H9 (cell line): Measurements from ENCODE around the gene CCDC85B. TPM values are rescaled to one million over a fixed set of nuclear protein-coding genes. Genes with fewer than 3 reads are reported as not detected.

Experiments used
- DNase-seq: peaks from one replicate; pipeline ENCODE4 v3.0.0-alpha.2; 2017
- H2AFZ ChIP-seq: one replicate; pipeline ENCODE4 v1.6.1; 2013; ENCODE audit warnings: mild to moderate bottlenecking, low read length, control low read depth, moderate library complexity
- H2AK5ac ChIP-seq: 2 replicates; pipeline ENCODE4 v1.6.1; 2013; ENCODE audit warnings: low read length, control low read depth, mixed read lengths; ENCODE audit not compliant: insufficient read length
- H2BK120ac ChIP-seq: one replicate; pipeline ENCODE4 v1.6.1; 2013; ENCODE audit warnings: low read depth, mild to moderate bottlenecking, low read length, control low read depth, inconsistent platforms; ENCODE audit not compliant: poor library complexity, severe bottlenecking
- H2BK12ac ChIP-seq: 2 replicates; pipeline ENCODE4 v1.6.1; 2013; ENCODE audit warnings: low read length, control low read depth, mixed read lengths, low read depth; ENCODE audit not compliant: insufficient read length
- H2BK15ac ChIP-seq: 2 replicates; pipeline ENCODE4 v1.6.1; 2013; ENCODE audit warnings: low read depth, low read length, control low read depth
- H2BK20ac ChIP-seq: one replicate; pipeline ENCODE4 v1.6.1; 2013; ENCODE audit warnings: low read depth, mild to moderate bottlenecking, low read length, control low read depth, inconsistent platforms; ENCODE audit not compliant: poor library complexity, severe bottlenecking
- H2BK5ac ChIP-seq: 2 replicates; pipeline ENCODE4 v1.6.1; 2013; ENCODE audit warnings: low read length, control low read depth, mixed read lengths; ENCODE audit not compliant: insufficient read length
- H3K14ac ChIP-seq: 2 replicates; pipeline ENCODE4 v1.6.1; 2013; ENCODE audit warnings: low read length, control low read depth; ENCODE audit not compliant: insufficient read depth
- H3K18ac ChIP-seq: 2 replicates; pipeline ENCODE4 v1.6.1; 2013; ENCODE audit warnings: low read depth, mild to moderate bottlenecking, mixed read lengths, low read length, control low read depth; ENCODE audit not compliant: insufficient read length
- H3K23ac ChIP-seq: 2 replicates; pipeline ENCODE4 v1.6.1; 2013; ENCODE audit warnings: low read length, control low read depth, mixed read lengths, low read depth; ENCODE audit not compliant: insufficient read length
- H3K23me2 ChIP-seq: 2 replicates; pipeline ENCODE4 v1.6.1; 2013; ENCODE audit warnings: low read depth, mild to moderate bottlenecking, mixed read lengths, low read length, control low read depth; ENCODE audit not compliant: insufficient read length, poor library complexity, severe bottlenecking
- H3K27ac ChIP-seq: 2 replicates; pipeline ENCODE4 v1.5.1; 2013; ENCODE audit warnings: low read length, control low read depth, mixed read lengths, low read depth; ENCODE audit not compliant: insufficient read length
- H3K27me3 ChIP-seq: 2 replicates; pipeline ENCODE4 v1.6.1; 2013; ENCODE audit warnings: low read length, control low read depth, inconsistent platforms; ENCODE audit not compliant: insufficient read depth
- H3K4ac ChIP-seq: 2 replicates; pipeline ENCODE4 v1.6.1; 2013; ENCODE audit warnings: low read depth, mild to moderate bottlenecking, control low read depth, inconsistent platforms, low read length, moderate library complexity
- H3K4me1 ChIP-seq: 2 replicates; pipeline ENCODE4 v1.6.1; 2013; ENCODE audit warnings: low read length, control low read depth, inconsistent platforms; ENCODE audit not compliant: insufficient read depth
- H3K4me2 ChIP-seq: 2 replicates; pipeline ENCODE4 v1.6.1; 2013; ENCODE audit warnings: low read length, control low read depth, mixed read lengths; ENCODE audit not compliant: insufficient read length, insufficient read depth
- H3K56ac ChIP-seq: 2 replicates; pipeline ENCODE4 v1.6.1; 2013; ENCODE audit warnings: low read depth, mild to moderate bottlenecking, mixed read lengths, low read length, control low read depth; ENCODE audit not compliant: insufficient read length
- H3K79me1 ChIP-seq: 2 replicates; pipeline ENCODE4 v1.6.1; 2013; ENCODE audit warnings: low read depth, mild to moderate bottlenecking, moderate library complexity, low read length, control low read depth, inconsistent platforms; ENCODE audit not compliant: insufficient read depth, poor library complexity, severe bottlenecking
- H3K79me2 ChIP-seq: 2 replicates; pipeline ENCODE4 v1.6.1; 2013; ENCODE audit warnings: low read length, control low read depth, inconsistent platforms; ENCODE audit not compliant: insufficient read depth
- H3K9ac ChIP-seq: 2 replicates; pipeline ENCODE4 v1.6.1; 2013; ENCODE audit warnings: low read length, control low read depth, mixed read lengths; ENCODE audit not compliant: insufficient read length; ENCODE audit errors: extremely low read depth
- H3K9me3 ChIP-seq: one replicate; pipeline ENCODE4 v1.6.1; 2013; ENCODE audit warnings: low read depth, low read length, inconsistent platforms; ENCODE audit not compliant: control insufficient read depth
- H3T11ph ChIP-seq: one replicate; pipeline ENCODE4 v1.6.1; 2013; ENCODE audit warnings: mild to moderate bottlenecking, low read length, control low read depth, inconsistent platforms
- H4K20me1 ChIP-seq: one replicate; pipeline ENCODE4 v1.6.1; 2013; ENCODE audit not compliant: control insufficient read depth, insufficient read length, insufficient read depth
- H4K5ac ChIP-seq: 2 replicates; pipeline ENCODE4 v1.6.1; 2013; ENCODE audit warnings: low read depth, mild to moderate bottlenecking, mixed read lengths, low read length, control low read depth; ENCODE audit not compliant: insufficient read length
- H4K8ac ChIP-seq: replicated peaks from 2 replicates; pipeline ENCODE4 v1.6.1; 2013; ENCODE audit warnings: low read length, control low read depth, mixed read lengths, low read depth; ENCODE audit not compliant: insufficient read length
- H4K91ac ChIP-seq: 2 replicates; pipeline ENCODE4 v1.6.1; 2013; ENCODE audit warnings: low read depth, mild to moderate bottlenecking, moderate library complexity, mixed read lengths, low read length, control low read depth; ENCODE audit not compliant: insufficient read length
- H3K27ac Mint-ChIP-seq, 3 experiments: 2 replicates in 2 of 3; 3 replicates in 1 of 3; pipeline ENCODE4 v1.8.0; 2020 to 2021; ENCODE audit warnings: mixed read lengths in 3 of 3, mild to moderate bottlenecking in 1 of 3, moderate library complexity in 1 of 3
- H3K27me3 Mint-ChIP-seq: 2 replicates; pipeline ENCODE4 v1.8.0; 2021; ENCODE audit warnings: low read depth, mild to moderate bottlenecking, moderate library complexity, mixed read lengths
- H3K36me3 Mint-ChIP-seq, 3 experiments: 2 replicates in 2 of 3; 3 replicates in 1 of 3; pipeline ENCODE4 v1.8.0; 2020 to 2021; ENCODE audit warnings: low read depth in 3 of 3, mixed read lengths in 3 of 3; ENCODE audit not compliant: insufficient read depth in 1 of 3
- H3K4me1 Mint-ChIP-seq, 2 experiments: 2 replicates each; pipeline ENCODE4 v1.8.0; 2020; ENCODE audit warnings: mixed read lengths in 2 of 2
- H3K4me3 Mint-ChIP-seq, 2 experiments: 2 replicates in 1 of 2; 3 replicates in 1 of 2; pipeline ENCODE4 v1.8.0; 2020 to 2021; ENCODE audit warnings: mild to moderate bottlenecking in 2 of 2, mixed read lengths in 2 of 2, moderate library complexity in 1 of 2
- H3K9me3 Mint-ChIP-seq, 2 experiments: 2 replicates in 1 of 2; 3 replicates in 1 of 2; pipeline ENCODE4 v1.8.0; 2020; ENCODE audit warnings: mild to moderate bottlenecking in 2 of 2, mixed read lengths in 2 of 2, moderate library complexity in 1 of 2
- WGBS: extraction: QIAGEN DNeasy Blood & Tissue Kit; methylation state at CpG from one replicate; pipeline ENCODE4 v1.1.7; 2013; ENCODE audit warnings: missing lambda C conversion rate, low lambda C conversion rate, mixed read lengths; ENCODE audit not compliant: insufficient read length; ENCODE audit errors: extremely low coverage; 5-methylcytosine and 5-hydroxymethylcytosine counted together
- total RNA-seq: library from RNA; stranded (reverse); gene quantifications from 2 replicates; pipeline ENCODE4 v1.2.1, GENCODE V29; 2021
- TF ChIP-seq, protein P1 (sequence below): fragments of 200-600 bp; sonication (generic); conservative IDR thresholded peaks from 3 replicates; pipeline ENCODE4 v1.8.0; 2021; ENCODE audit warnings: antibody characterized with exemption, mild to moderate bottlenecking

CCDC85B gene
- total RNA-seq, 1 experiment from 2014 or later = 23.3 TPM

DNA sequence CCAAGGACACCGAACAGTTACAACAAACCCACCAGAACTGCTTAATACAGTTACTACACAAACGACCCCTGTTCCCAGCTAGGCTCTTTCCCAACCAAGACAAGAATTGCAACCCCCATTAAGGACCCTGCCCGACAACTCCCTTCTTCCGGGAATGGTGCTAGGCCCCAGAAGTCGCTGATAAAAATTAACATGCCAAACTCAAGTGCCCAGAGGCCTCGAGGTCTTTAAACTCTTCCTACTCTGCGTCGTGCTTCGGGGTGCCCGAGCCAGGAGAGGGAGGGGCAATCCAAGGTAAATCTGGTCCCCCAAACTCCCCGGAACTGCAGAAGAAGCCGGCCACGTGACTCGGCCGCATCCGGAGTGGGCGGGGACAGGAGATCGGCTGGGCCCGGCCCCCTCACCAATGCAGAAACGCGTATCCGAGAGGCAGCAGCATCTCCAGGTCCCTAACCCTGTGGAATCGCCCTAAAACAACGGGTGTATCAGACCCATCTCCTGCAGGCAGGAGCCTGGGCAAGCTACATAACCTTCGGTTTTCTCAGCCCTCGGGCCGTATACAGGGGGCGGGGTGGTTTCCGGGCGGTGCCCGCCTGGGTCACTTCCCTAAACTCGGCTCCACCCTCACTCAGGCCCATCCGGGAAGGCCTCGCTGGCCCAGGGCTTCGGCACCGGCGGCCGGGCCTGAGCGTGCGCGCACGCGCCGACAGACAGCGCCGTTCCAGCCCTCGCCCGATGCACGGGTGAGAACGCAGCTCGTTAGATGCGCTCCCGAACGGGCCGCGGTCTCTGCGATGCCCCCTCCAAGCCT lies 33.6 kb upstream of the CCDC85B start:
- H4K91ac ChIP-seq = no peak overlapping the region
- H2BK20ac ChIP-seq = no peak overlapping the region
- no peak overlapping the region for H2BK120ac ChIP-seq
- H2BK15ac ChIP-seq = no peak overlapping the region
- peaks cover 3% of the 10 kb centered on the region for H3K79me1 ChIP-seq
- H3K79me2 ChIP-seq = peaks cover 14% of the 10 kb centered on the region; the same call in 1 of the 2 replicates
- TF ChIP-seq, protein P1, sequence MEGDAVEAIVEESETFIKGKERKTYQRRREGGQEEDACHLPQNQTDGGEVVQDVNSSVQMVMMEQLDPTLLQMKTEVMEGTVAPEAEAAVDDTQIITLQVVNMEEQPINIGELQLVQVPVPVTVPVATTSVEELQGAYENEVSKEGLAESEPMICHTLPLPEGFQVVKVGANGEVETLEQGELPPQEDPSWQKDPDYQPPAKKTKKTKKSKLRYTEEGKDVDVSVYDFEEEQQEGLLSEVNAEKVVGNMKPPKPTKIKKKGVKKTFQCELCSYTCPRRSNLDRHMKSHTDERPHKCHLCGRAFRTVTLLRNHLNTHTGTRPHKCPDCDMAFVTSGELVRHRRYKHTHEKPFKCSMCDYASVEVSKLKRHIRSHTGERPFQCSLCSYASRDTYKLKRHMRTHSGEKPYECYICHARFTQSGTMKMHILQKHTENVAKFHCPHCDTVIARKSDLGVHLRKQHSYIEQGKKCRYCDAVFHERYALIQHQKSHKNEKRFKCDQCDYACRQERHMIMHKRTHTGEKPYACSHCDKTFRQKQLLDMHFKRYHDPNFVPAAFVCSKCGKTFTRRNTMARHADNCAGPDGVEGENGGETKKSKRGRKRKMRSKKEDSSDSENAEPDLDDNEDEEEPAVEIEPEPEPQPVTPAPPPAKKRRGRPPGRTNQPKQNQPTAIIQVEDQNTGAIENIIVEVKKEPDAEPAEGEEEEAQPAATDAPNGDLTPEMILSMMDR = no peak
- H2BK5ac ChIP-seq = no peak overlapping the region
- Mint-ChIP-seq H3K4me1 (peaks cover 29 to 33% of the 10 kb centered on the region in 2 experiments), H3K9me3 (peaks cover 3 to 5% of the 10 kb centered on the region in 2 experiments; a peak in 2 of 5 replicates), H3K27ac (peak overlapping the region in 2 of 3 experiments; percentile 58 to 72; a peak in 5 of 7 replicates), H3K4me3 (peak overlapping the region; percentile 86 to 89), H3K36me3 (peaks cover 47 to 53% (median 48%) of the 10 kb centered on the region in 3 experiments), H3K27me3 (peaks cover 1% of the 10 kb centered on the region; the same call in 1 of the 2 replicates)
- H4K5ac ChIP-seq = no peak overlapping the region
- H2BK12ac ChIP-seq = no peak overlapping the region
- H3K27ac ChIP-seq = no peak overlapping the region
- no peaks in the 10 kb centered on the region for H3K27me3 ChIP-seq
- H2AFZ ChIP-seq = no peak overlapping the region
- H3K23me2 ChIP-seq = peaks cover 25% of the 10 kb centered on the region
- H3K9me3 ChIP-seq = no peaks in the 10 kb centered on the region
- H3K14ac ChIP-seq = peak overlapping the region; percentile 83
- H3K18ac ChIP-seq = peak overlapping the region; percentile 73
- DNase-seq = peak; percentile 75
- no peak overlapping the region for H3K4ac ChIP-seq
- no CpG with 5 or more reads among the region's 57 CpGs for WGBS
- H3K23ac ChIP-seq = no peak overlapping the region
- peak overlapping the region; percentile 81 for H3K9ac ChIP-seq
- H3K4me2 ChIP-seq = peak overlapping the region; percentile 77
- no peaks in the 10 kb centered on the region for H3K4me1 ChIP-seq
- H4K20me1 ChIP-seq = peaks cover 2% of the 10 kb centered on the region
- no peak overlapping the region for H3T11ph ChIP-seq
- H2AK5ac ChIP-seq = no peak overlapping the region
- no peak overlapping the region for H4K8ac ChIP-seq
- H3K56ac ChIP-seq = no peak overlapping the region
